Endodermal cell (in vitro differentiated cells): ENCODE results near the gene MAPT. TPM values are rescaled to one million over a fixed set of nuclear protein-coding genes. Genes with fewer than 3 reads are reported as not detected.

Experiments used
- DNase-seq: peaks from one replicate; pipeline ENCODE4 v3.0.0-alpha.2; 2017
- H3K27ac ChIP-seq: 2 replicates; pipeline ENCODE4 v1.5.1; 2013; ENCODE audit warnings: mild to moderate bottlenecking, low read depth, low read length, moderate library complexity
- H3K27me3 ChIP-seq: 2 replicates; pipeline ENCODE4 v1.6.1; 2013; ENCODE audit warnings: mild to moderate bottlenecking, low read length, moderate library complexity; ENCODE audit not compliant: insufficient read depth, control insufficient read depth, poor library complexity, severe bottlenecking
- H3K36me3 ChIP-seq: 2 replicates; pipeline ENCODE4 v1.7.0; 2013; ENCODE audit warnings: mild to moderate bottlenecking, low read length, moderate library complexity; ENCODE audit not compliant: control insufficient read depth, insufficient read depth
- H3K4me1 ChIP-seq: one replicate; pipeline ENCODE4 v1.7.0; 2013; ENCODE audit warnings: low read length; ENCODE audit not compliant: control insufficient read depth, insufficient read depth
- H3K4me3 ChIP-seq: 2 replicates; pipeline ENCODE4 v1.5.1; 2013; ENCODE audit warnings: mild to moderate bottlenecking, low read length, moderate library complexity
- H3K9ac ChIP-seq: 2 replicates; pipeline ENCODE4 v1.6.1; 2013; ENCODE audit warnings: mild to moderate bottlenecking, low read length, moderate library complexity; ENCODE audit not compliant: poor library complexity, severe bottlenecking; ENCODE audit errors: extremely low read depth
- H3K9me3 ChIP-seq: 2 replicates; pipeline ENCODE4 v1.6.1; 2013; ENCODE audit warnings: mild to moderate bottlenecking, low read length, moderate library complexity; ENCODE audit not compliant: control insufficient read depth
- H3K27ac Mint-ChIP-seq: 2 replicates; pipeline ENCODE4 v1.8.0; 2020; ENCODE audit warnings: mixed read lengths
- H3K27me3 Mint-ChIP-seq: 2 replicates; pipeline ENCODE4 v1.8.0; 2021; ENCODE audit warnings: mild to moderate bottlenecking, mixed read lengths; ENCODE audit not compliant: insufficient read depth
- H3K36me3 Mint-ChIP-seq: 2 replicates; pipeline ENCODE4 v1.8.0; 2020; ENCODE audit warnings: low read depth, mixed read lengths
- H3K4me1 Mint-ChIP-seq: 2 replicates; pipeline ENCODE4 v1.8.0; 2020; ENCODE audit warnings: mixed read lengths
- H3K4me3 Mint-ChIP-seq: 2 replicates; pipeline ENCODE4 v1.8.0; 2020; ENCODE audit warnings: mild to moderate bottlenecking, moderate library complexity, mixed read lengths
- H3K9me3 Mint-ChIP-seq: 2 replicates; pipeline ENCODE4 v1.8.0; 2020; ENCODE audit warnings: mild to moderate bottlenecking, mixed read lengths
- CTCF ChIP-seq: fragments of 200-600 bp; sonication (generic); conservative IDR thresholded peaks from 2 replicates; pipeline ENCODE4 v1.5.0; 2021; ENCODE audit warnings: antibody characterized with exemption, mild to moderate bottlenecking
- WGBS, 2 experiments: methylation state at CpG; one replicate each; pipeline versions ENCODE4 v1.1.5 to v1.1.7; 2013; ENCODE audit warnings: missing lambda C conversion rate in 2 of 2, mixed read lengths in 1 of 2; ENCODE audit not compliant: insufficient coverage in 1 of 2, insufficient read length in 1 of 2; 5-methylcytosine and 5-hydroxymethylcytosine counted together
- total RNA-seq, 2 donors: library from RNA; stranded (reverse); fragmentation: NEBNext Ultra II Directional in 1 of 2; extraction: Animal tissue kit (Norgen Biotek cat#: 25700) in 1 of 2; gene quantifications; 2 replicates in 1 of 2; 3 replicates in 1 of 2; pipeline ENCODE4 v1.2.1, GENCODE V29; 2021

MAPT gene
- total RNA-seq, 2 donors from 2014 or later: 0.69 to 0.73 TPM

GRCh38 chr17:46025510-46026165 is 131.3 kb downstream of the MAPT start:
- Histone ChIP-seq H3K27me3 (no peaks in the 10 kb centered on the region), H3K4me1 (peaks cover 7% of the 10 kb centered on the region), H3K9me3 (no peaks in the 10 kb centered on the region), H3K9ac (no peak overlapping the region), H3K4me3 (no peak overlapping the region), H3K36me3 (peaks cover 44% of the 10 kb centered on the region), H3K27ac (no peak overlapping the region)
- peaks cover 45% of the 10 kb centered on the region for H3K36me3 Mint-ChIP-seq
- no peaks in the 10 kb centered on the region for H3K9me3 Mint-ChIP-seq
- WGBS, 2 experiments: 94 to 95% methylated on average over 6 to 7 of the region's 8 CpGs
- peaks cover 33% of the 10 kb centered on the region for H3K4me1 Mint-ChIP-seq
- TF ChIP-seq CTCF: no peak
- H3K4me3 Mint-ChIP-seq: no peak overlapping the region
- H3K27ac Mint-ChIP-seq: no peak overlapping the region
- no peak for DNase-seq
- no peaks in the 10 kb centered on the region for H3K27me3 Mint-ChIP-seq

GRCh38 chr17:46026166-46027047 is 132.1 kb downstream of the MAPT start:
- Mint-ChIP-seq H3K4me1 (peaks cover 33% of the 10 kb centered on the region), H3K27ac (peak overlapping the region; percentile 82), H3K9me3 (no peaks in the 10 kb centered on the region), H3K36me3 (peaks cover 50% of the 10 kb centered on the region), H3K27me3 (no peaks in the 10 kb centered on the region), H3K4me3 (no peak overlapping the region)
- no peaks in the 10 kb centered on the region for H3K27me3 ChIP-seq
- H3K9me3 ChIP-seq: no peaks in the 10 kb centered on the region
- 94 to 95% methylated on average over 12 to 17 of the region's 17 CpGs for whole genome bisulfite sequencing, 2 experiments
- H3K36me3 ChIP-seq: peaks cover 51% of the 10 kb centered on the region
- H3K9ac ChIP-seq: no peak overlapping the region
- TF ChIP-seq CTCF: peak; percentile 44
- peak; percentile 76 for DNase-seq
- no peak overlapping the region for H3K4me3 ChIP-seq
- H3K27ac ChIP-seq: peak overlapping the region; percentile 42
- peaks cover 7% of the 10 kb centered on the region for H3K4me1 ChIP-seq

GRCh38 chr17:46027048-46027975 is 133.0 kb downstream of the MAPT start:
- H3K36me3 Mint-ChIP-seq: peaks cover 58% of the 10 kb centered on the region
- H3K27ac ChIP-seq: peak overlapping the region; percentile 42
- H3K4me1 Mint-ChIP-seq: peaks cover 33% of the 10 kb centered on the region
- peak; percentile 62 for DNase-seq
- no peak overlapping the region for H3K9ac ChIP-seq
- 84 to 90% methylated on average over 10 to 12 of the region's 12 CpGs for WGBS, 2 experiments
- H3K4me1 ChIP-seq: peaks cover 7% of the 10 kb centered on the region
- no peak overlapping the region for H3K4me3 ChIP-seq
- peak overlapping the region; percentile 82 for H3K27ac Mint-ChIP-seq
- no peak for TF ChIP-seq CTCF
- H3K27me3 Mint-ChIP-seq: no peaks in the 10 kb centered on the region
- no peaks in the 10 kb centered on the region for H3K9me3 ChIP-seq
- no peaks in the 10 kb centered on the region for H3K9me3 Mint-ChIP-seq
- H3K27me3 ChIP-seq: no peaks in the 10 kb centered on the region
- H3K4me3 Mint-ChIP-seq: no peak overlapping the region
- H3K36me3 ChIP-seq: peaks cover 59% of the 10 kb centered on the region
